Subcutaneous abdominal adipose tissue (tissue), 5 donors: Measurements from ENCODE around the gene IQGAP1.

ENCODE experiments used
- H3K27ac ChIP-seq: one replicate; pipeline ENCODE4 v1.7.0; 2013; ENCODE audit warnings: low read depth, mild to moderate bottlenecking, inconsistent platforms, low read length, moderate library complexity
- H3K27me3 ChIP-seq, 5 donors: one replicate each; pipeline ENCODE4 v1.7.0; 2013; ENCODE audit warnings: low read length in 5 of 5, inconsistent platforms in 1 of 5; ENCODE audit not compliant: control insufficient read depth in 5 of 5, insufficient read depth in 4 of 5
- H3K36me3 ChIP-seq, 5 donors: one replicate each; pipeline ENCODE4 v1.7.0; 2013; ENCODE audit warnings: low read length in 5 of 5; ENCODE audit not compliant: control insufficient read depth in 5 of 5, insufficient read depth in 5 of 5
- H3K4me1 ChIP-seq, 5 donors: one replicate each; pipeline ENCODE4 v1.7.0; 2013; ENCODE audit warnings: low read length in 5 of 5, mild to moderate bottlenecking in 3 of 5, moderate library complexity in 1 of 5; ENCODE audit not compliant: control insufficient read depth in 5 of 5, insufficient read depth in 5 of 5
- H3K4me3 ChIP-seq, 5 donors: one replicate each; pipeline ENCODE4 v1.7.0; 2013; ENCODE audit warnings: low read length in 5 of 5, low read depth in 1 of 5
- H3K9ac ChIP-seq, 5 donors: one replicate each; pipeline ENCODE4 v1.7.0; 2013; ENCODE audit warnings: low read length in 5 of 5, mild to moderate bottlenecking in 4 of 5, moderate library complexity in 3 of 5
- H3K9me3 ChIP-seq, 5 donors: one replicate each; pipeline ENCODE4 v1.7.0; 2013; ENCODE audit warnings: low read length in 5 of 5; ENCODE audit not compliant: control insufficient read depth in 5 of 5
- donor health status: healthy.
- donor health status: healthy.
- donor health status: healthy.
- donor health status: healthy.
- donor health status: healthy.

IQGAP1 gene

GRCh38 chr15:90375071-90375470, 13.0 kb upstream of the IQGAP1 start:
- Histone ChIP-seq H3K9me3 (peaks cover 0 to 9% (median 5%) of the 10 kb centered on the region in 5 donors), H3K27me3 (no peaks in the 10 kb centered on the region), H3K4me3 (no peak overlapping the region), H3K4me1 (peaks cover 0 to 13% (median 4%) of the 10 kb centered on the region in 5 donors), H3K27ac (no peak overlapping the region), H3K36me3 (no peaks in the 10 kb centered on the region), H3K9ac (no peak overlapping the region)

- H3K4me1 ChIP-seq: peaks cover 0 to 13% (median 6%) of the 10 kb centered on the region in 5 donors
- no peak overlapping the region for H3K4me3 ChIP-seq
- no peaks in the 10 kb centered on the region for H3K27me3 ChIP-seq
- H3K9ac ChIP-seq: no peak overlapping the region
- no peaks in the 10 kb centered on the region for H3K36me3 ChIP-seq
- peaks cover 0 to 9% (median 5%) of the 10 kb centered on the region in 5 donors for H3K9me3 ChIP-seq
- H3K27ac ChIP-seq: no peak overlapping the region
These were observed 11.3 kb upstream of the IQGAP1 start for GRCh38 chr15:90376789-90377188.

DNA sequence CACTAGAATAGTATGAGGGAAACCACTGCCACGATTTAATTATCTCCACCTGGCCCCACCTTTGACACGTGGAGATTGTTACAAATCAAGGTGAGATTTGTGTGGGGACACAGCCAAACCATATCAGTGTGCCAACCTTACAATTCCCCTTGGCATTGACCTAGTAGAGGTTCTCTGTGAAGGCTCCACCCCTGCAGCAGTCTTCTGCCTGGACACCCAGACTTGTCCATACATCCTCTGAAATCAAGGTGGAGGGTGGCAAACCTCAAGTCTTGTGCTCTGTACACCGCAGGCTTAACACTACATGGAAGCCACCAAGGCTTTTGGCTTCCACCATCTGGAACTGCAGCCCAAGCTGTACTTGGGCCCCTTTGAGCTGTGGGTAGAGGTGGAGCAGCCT, 8.8 kb upstream of the IQGAP1 start:
- Histone ChIP-seq H3K36me3 (no peaks in the 10 kb centered on the region), H3K4me3 (peak overlapping the region in 1 of 5 donors; percentile 54), H3K27me3 (no peaks in the 10 kb centered on the region), H3K9me3 (peaks cover 0 to 9% (median 5%) of the 10 kb centered on the region in 5 donors), H3K9ac (no peak overlapping the region), H3K27ac (no peak overlapping the region), H3K4me1 (peaks cover 0 to 13% (median 6%) of the 10 kb centered on the region in 5 donors)

DNA sequence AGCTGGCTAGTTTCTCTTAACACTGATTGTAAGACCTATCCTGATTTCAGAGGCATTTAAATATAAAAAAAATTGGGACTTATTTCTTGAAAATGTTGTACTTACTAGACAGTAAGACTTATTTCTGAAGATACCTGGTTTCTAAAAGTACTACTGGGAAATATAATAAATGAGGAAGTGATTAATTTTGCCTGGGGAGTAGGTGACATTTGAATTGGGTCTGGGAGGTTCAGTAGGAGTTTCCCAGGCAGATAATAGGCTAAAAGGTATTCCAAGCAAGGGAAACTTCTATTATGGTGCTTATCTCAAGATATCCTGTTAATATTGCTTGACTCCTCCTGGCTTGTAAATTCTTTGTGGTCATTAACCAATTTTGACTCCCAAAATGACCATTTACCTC, 6.5 kb upstream of the IQGAP1 start:
- Histone ChIP-seq H3K27me3 (no peaks in the 10 kb centered on the region), H3K4me1 (peaks cover 0 to 11% (median 6%) of the 10 kb centered on the region in 5 donors)

DNA sequence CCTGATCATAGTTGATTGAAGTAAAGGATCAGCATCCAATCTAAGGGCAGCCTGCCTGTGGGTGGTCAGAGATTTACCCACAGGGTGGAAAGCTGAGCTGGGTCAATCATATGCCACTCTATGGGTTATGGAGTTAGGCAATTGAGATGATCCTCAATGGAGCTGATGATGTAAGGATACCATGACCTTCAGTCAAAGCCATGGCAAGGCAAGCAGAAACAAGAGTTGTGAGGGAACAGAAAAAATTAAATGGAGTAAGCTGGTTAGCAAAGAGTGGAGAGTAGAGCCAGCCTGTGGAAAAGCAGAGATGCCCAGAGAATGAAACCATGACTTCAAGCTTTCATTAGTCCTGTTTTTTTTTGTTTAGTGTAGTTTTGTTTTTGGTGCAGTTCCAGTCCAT, 5.7 kb upstream of the IQGAP1 start:
- Histone ChIP-seq H3K36me3 (no peaks in the 10 kb centered on the region), H3K27ac (no peak overlapping the region), H3K27me3 (no peaks in the 10 kb centered on the region), H3K4me3 (no peak overlapping the region), H3K9ac (no peak overlapping the region), H3K9me3 (peaks cover 0 to 9% (median 5%) of the 10 kb centered on the region in 5 donors), H3K4me1 (peaks cover 0 to 6% (median 2%) of the 10 kb centered on the region in 5 donors)

More for the DNA sequence above, 6.5 kb upstream of the IQGAP1 start:
- H3K4me3 ChIP-seq: no peak overlapping the region
- no peak overlapping the region for H3K9ac ChIP-seq
- peaks cover 0 to 9% (median 5%) of the 10 kb centered on the region in 5 donors for H3K9me3 ChIP-seq
- no peak overlapping the region for H3K27ac ChIP-seq
- H3K36me3 ChIP-seq: no peaks in the 10 kb centered on the region

DNA sequence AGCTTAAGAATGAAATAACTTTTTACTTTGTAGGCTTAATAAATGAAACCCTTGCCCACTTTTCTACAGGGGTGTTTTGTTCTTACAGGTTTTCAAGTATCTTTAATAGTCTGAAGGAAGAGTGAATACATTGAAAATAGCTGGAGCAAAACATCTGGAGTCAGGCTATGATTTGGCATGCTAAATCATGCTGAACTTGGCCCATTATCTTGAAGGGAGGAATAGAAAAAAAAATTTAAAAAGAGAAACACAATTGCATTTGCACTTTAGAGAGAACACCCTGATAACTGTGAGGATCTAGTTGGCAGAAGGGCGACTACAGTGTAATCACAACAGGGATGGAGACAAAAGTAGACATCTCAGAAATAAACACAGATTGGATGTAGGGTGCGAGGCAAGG, 1.8 kb upstream of the IQGAP1 start:
- Histone ChIP-seq H3K27ac (no peak overlapping the region), H3K9ac (no peak overlapping the region), H3K27me3 (no peaks in the 10 kb centered on the region), H3K4me1 (peaks cover 0 to 31% (median 27%) of the 10 kb centered on the region in 5 donors), H3K9me3 (no peaks in the 10 kb centered on the region), H3K36me3 (peaks cover 2 to 7% (median 6%) of the 10 kb centered on the region in 5 donors), H3K4me3 (no peak overlapping the region)

DNA sequence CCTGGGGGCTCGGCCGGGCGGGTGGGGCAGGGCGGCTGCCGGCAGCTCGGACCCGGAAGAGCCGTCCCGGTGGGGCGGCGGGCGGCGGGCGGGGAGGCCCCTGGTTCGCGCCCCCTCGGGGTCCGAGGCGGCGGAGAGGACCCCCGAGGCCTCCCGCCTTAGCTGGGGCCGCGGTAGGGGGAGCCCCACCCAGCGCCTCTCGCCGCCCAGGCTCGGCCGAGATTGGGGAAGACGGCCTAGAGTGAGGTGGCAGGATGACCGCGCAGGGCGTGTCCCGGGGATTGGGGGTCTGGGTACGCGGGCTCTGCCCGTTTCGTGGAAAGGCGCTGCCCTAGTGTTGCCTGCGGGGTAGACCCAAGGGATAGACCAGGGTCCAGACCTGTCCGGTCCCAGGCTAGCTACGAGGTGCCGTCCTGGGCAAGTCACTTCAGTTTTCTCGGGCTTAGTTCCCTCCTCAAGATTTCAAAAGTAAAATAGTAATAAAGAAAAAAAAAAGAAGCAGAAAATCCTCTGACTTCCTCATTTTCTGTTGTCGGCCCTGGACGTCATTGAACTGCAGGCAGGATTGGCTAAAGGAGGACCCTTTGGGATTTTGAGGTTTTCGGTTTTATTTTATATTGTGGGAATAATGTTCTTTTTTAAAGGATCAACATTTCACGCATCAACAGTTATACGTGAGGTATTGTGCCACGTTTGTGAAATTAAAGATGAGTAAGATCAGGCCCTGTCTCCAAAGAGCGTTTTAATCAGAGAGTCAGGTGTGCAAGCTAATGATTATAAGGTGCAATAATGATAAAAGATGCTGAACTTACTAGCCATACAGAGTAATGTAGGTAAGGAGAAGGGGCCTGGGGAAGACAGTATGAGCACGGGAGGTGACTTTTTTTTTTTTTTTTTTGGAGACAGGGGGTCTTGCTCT, 679 bp downstream of the IQGAP1 start:
- Histone ChIP-seq H3K9me3 (no peaks in the 10 kb centered on the region), H3K27me3 (no peaks in the 10 kb centered on the region), H3K9ac (peak overlapping the region; percentile 73 to 97 (median 92)), H3K36me3 (peaks cover 5 to 22% (median 14%) of the 10 kb centered on the region in 5 donors), H3K4me1 (peaks cover 0 to 50% (median 47%) of the 10 kb centered on the region in 5 donors), H3K27ac (peak overlapping the region; percentile 83), H3K4me3 (peak overlapping the region; percentile 81 to 93 (median 89))

- Histone ChIP-seq H3K4me3 (peak overlapping the region; percentile 81 to 93 (median 89)), H3K36me3 (peaks cover 5 to 22% (median 14%) of the 10 kb centered on the region in 5 donors), H3K27ac (peak overlapping the region; percentile 83), H3K27me3 (no peaks in the 10 kb centered on the region), H3K9me3 (no peaks in the 10 kb centered on the region), H3K4me1 (peaks cover 0 to 57% (median 52%) of the 10 kb centered on the region in 5 donors), H3K9ac (peak overlapping the region; percentile 73 to 97 (median 92))
These were observed 1.5 kb downstream of the IQGAP1 start for GRCh38 chr15:90389513-90389912.

- no peak overlapping the region for H3K27ac ChIP-seq
- peaks cover 3 to 72% (median 68%) of the 10 kb centered on the region in 5 donors for H3K4me1 ChIP-seq
- peaks cover 5 to 22% (median 14%) of the 10 kb centered on the region in 5 donors for H3K36me3 ChIP-seq
- H3K27me3 ChIP-seq: no peaks in the 10 kb centered on the region
- H3K4me3 ChIP-seq: no peak overlapping the region
- H3K9me3 ChIP-seq: no peaks in the 10 kb centered on the region
- no peak overlapping the region for H3K9ac ChIP-seq
These were observed 5.0 kb downstream of the IQGAP1 start for GRCh38 chr15:90393040-90393439.

DNA sequence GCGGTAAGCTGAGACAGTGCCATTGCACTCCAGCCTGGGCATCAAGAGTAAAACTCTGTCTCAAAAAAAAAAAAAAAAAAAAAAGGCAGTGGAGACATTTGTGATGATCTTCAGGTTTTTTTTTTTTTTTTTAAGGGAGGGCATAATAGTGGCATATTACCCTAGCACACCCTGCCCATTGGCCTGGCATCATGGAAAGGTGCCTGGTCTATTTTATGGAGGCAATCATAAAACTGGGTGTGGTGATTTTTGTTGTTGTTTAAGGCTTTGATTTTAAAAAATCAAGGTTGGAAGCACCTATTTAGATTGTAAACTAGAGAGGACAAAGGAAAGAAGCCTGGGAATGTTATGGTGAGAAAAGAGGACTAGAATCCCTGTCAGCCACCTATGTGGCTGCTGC, 6.0 kb downstream of the IQGAP1 start:
- peaks cover 3 to 73% (median 66%) of the 10 kb centered on the region in 5 donors for H3K4me1 ChIP-seq
- H3K36me3 ChIP-seq: peaks cover 5 to 22% (median 14%) of the 10 kb centered on the region in 5 donors
- no peaks in the 10 kb centered on the region for H3K9me3 ChIP-seq
- H3K9ac ChIP-seq: no peak overlapping the region
- H3K27ac ChIP-seq: peak overlapping the region; percentile 39
- H3K4me3 ChIP-seq: no peak overlapping the region
- no peaks in the 10 kb centered on the region for H3K27me3 ChIP-seq
